Fibroblast of mammary gland (primary cell): ENCODE measurements around the gene FNTB.

Experiments used
- DNase-seq: peaks from one replicate; pipeline ENCODE4 v3.0.0-alpha.2; 2010; ENCODE audit warnings: low read depth
- H3K4me3 ChIP-seq: 2 replicates; pipeline ENCODE4 v1.5.1; 2011; ENCODE audit warnings: low read depth, mild to moderate bottlenecking, low read length, moderate library complexity; ENCODE audit not compliant: control insufficient read depth
- CTCF ChIP-seq: conservative IDR thresholded peaks from 2 replicates; pipeline ENCODE4 v1.5.1; 2011; ENCODE audit warnings: low read depth, low read length, inconsistent platforms; ENCODE audit not compliant: control insufficient read depth, insufficient read depth

The FNTB gene

DNA sequence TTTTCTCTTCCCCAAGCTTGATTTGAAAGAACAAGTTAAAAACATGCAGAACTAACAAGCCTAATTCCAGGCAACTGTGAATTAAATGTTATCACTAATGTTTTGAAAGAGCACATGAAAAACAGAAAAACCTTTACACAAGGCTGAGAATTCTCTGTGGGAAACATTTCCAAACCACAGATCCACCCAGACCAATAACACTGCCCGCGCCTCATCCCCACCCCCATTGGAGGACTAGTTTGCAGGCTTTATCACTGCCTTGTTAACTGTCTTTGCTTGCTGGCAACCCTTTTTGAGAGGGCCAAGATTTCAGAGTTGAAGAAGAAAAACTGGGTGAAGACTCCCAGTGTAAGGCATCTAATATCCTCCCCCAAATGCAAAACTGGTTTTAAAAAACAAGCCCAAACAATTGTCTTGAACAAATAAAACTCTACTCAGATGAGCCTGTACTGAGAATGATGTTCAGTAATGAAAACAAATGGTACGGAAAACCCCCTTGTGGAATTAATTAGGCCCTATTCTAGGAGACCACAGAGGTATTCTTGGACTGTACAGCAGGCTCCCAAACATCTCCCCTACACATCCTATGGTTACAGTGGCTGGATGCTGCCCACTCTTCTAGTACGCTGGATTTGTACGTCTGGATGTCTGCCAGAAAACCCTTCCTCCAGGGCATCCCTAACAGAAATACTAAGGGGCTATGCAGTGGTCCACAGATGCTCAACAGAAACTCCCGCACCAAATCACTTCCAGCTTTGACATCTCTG is 109.8 kb downstream of the FNTB start:
- no peak for TF ChIP-seq CTCF
- H3K4me3 ChIP-seq: no peak overlapping the region
- DNase-seq: peak; percentile 20

DNA sequence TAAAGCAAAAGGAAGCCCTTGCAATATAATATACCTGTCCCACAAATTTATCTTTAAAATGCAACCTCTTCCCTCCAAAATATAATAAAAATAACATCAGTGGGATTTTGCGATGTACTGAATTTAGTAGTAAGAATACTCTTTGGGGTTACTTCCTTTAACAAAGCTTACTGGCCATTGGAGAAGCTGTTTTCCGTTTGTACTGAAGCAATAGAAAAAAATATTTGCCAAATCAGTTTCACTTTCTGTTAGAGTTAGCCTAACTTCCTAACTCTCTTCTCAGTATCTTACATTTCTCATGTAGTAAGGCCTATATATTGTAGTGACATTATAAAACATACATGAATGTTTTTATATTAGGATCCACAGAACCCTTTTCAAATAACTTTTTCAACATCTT is 111.9 kb downstream of the FNTB start:
- H3K4me3 ChIP-seq: no peak overlapping the region
- TF ChIP-seq CTCF: no peak
- peak; percentile 52 for DNase-seq

GRCh38 chr14:65100922-65101541 is 114.3 kb downstream of the FNTB start:
- H3K4me3 ChIP-seq: peak overlapping the region; percentile 74
- no peak for TF ChIP-seq CTCF
- DNase-seq: peak; percentile 19

- no peak for DNase-seq
- H3K4me3 ChIP-seq: peak overlapping the region; percentile 74
- TF ChIP-seq CTCF: no peak
Observed at GRCh38 chr14:65101631-65102440, 115.1 kb downstream of the FNTB start.

GRCh38 chr14:65102441-65103149 is 115.9 kb downstream of the FNTB start, which contains the start of gene MAX:
Gene MAX, minus strand, starts transcription at chr14:65102517. Its CDS starts 178 bp downstream, at chr14:65102339.
- no peak for TF ChIP-seq CTCF
- H3K4me3 ChIP-seq: peak within 1 kb of the TSS; percentile 74
- peak; percentile 98 for DNase-seq

GRCh38 chr14:65103150-65103760 is 116.6 kb downstream of the FNTB start:
- TF ChIP-seq CTCF: peak; percentile 32
- H3K4me3 ChIP-seq: peak overlapping the region; percentile 67
- peak; percentile 41 for DNase-seq
